ENCODE data around the gene FH.

DNA sequence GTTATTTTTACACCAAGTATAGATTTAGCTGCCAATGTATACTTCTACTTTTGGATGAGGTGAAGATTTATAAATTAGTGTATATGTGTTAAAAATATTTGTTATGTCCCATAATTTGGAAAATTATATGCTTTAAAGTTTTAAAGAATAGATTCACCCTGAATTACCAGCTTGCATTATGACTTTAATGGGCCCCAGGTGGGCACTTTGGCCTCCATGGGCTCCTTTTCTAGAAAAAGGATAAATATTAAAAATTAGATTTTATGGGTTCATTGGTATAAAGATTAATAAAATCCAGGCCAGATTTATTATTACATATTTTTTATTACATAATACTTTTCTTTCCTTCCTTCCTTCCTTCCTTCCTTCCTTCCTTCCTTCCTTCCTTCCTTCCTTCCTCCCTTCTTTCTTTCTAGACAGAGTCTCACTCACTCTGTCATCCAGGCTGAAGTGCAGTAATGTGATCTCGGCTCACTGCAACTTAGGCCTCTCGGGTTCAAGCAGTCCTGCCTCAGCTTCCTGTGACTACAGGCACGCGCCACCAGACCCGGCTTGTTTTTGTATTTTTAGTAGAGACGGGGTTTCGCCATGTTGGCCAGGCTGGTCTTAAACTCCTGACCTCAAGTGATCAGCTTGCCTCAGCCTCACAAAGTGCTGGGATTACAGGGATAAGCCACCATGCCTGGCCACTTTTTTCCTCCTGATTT is 34.5 kb upstream of the FH start:
- TF ChIP-seq, protein P1, sequence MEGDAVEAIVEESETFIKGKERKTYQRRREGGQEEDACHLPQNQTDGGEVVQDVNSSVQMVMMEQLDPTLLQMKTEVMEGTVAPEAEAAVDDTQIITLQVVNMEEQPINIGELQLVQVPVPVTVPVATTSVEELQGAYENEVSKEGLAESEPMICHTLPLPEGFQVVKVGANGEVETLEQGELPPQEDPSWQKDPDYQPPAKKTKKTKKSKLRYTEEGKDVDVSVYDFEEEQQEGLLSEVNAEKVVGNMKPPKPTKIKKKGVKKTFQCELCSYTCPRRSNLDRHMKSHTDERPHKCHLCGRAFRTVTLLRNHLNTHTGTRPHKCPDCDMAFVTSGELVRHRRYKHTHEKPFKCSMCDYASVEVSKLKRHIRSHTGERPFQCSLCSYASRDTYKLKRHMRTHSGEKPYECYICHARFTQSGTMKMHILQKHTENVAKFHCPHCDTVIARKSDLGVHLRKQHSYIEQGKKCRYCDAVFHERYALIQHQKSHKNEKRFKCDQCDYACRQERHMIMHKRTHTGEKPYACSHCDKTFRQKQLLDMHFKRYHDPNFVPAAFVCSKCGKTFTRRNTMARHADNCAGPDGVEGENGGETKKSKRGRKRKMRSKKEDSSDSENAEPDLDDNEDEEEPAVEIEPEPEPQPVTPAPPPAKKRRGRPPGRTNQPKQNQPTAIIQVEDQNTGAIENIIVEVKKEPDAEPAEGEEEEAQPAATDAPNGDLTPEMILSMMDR (IDR thresholded peaks at IDR 0.05), result no peak
- TF ChIP-seq POLR2A (IDR thresholded peaks at IDR 0.05) (no peak), EP300 (IDR thresholded peaks at IDR 0.05) (no peak)

Measured in sigmoid colon (tissue), 4 donors.